Measurements from ENCODE around the gene COL15A1. TPM values are rescaled to one million over a fixed set of nuclear protein-coding genes. Genes with fewer than 3 reads are reported as not detected.

Gene COL15A1
- total RNA-seq, 4 donors from 2014 or later = 8.0 to 15.2 (median 12.8) TPM

GRCh38 chr9:98950262-98950661 lies 6.6 kb downstream of the COL15A1 start:
- no peaks in the 10 kb centered on the region for H3K36me3 ChIP-seq
- H3K9me3 ChIP-seq = no peaks in the 10 kb centered on the region
- no peak overlapping the region for H3K4me3 ChIP-seq (replicated peaks in 1 of 3)
- WGBS, 2 donors = 98 to 100% methylated on average over 1 of the region's 1 CpG
- intact Hi-C loops (cut with DNase I) = no loop called here
- H3K4me1 ChIP-seq = no peaks in the 10 kb centered on the region
- H3K27me3 ChIP-seq = no peaks in the 10 kb centered on the region
- no peak for DNase-seq
- H3K27ac ChIP-seq = no peak overlapping the region
- TF ChIP-seq POLR2A (IDR thresholded peaks at IDR 0.05) (no peak), CTCF (IDR thresholded peaks at IDR 0.05) (no peak)

GRCh38 chr9:98951967-98952366 lies 8.3 kb downstream of the COL15A1 start:
- no peak overlapping the region for H3K4me3 ChIP-seq (replicated peaks in 1 of 3)
- no peak for DNase-seq
- H3K27ac ChIP-seq = no peak overlapping the region
- H3K4me1 ChIP-seq = no peaks in the 10 kb centered on the region
- no peaks in the 10 kb centered on the region for H3K27me3 ChIP-seq
- no peaks in the 10 kb centered on the region for H3K36me3 ChIP-seq
- TF ChIP-seq CTCF (IDR thresholded peaks at IDR 0.05) = no peak
- no peak for TF ChIP-seq POLR2A (IDR thresholded peaks at IDR 0.05)
- WGBS, 2 donors = 89 to 91% methylated on average over 1 of the region's 1 CpG
- intact Hi-C loops (cut with DNase I) = no loop called here
- H3K9me3 ChIP-seq = no peaks in the 10 kb centered on the region

- H3K4me1 ChIP-seq = no peaks in the 10 kb centered on the region
- TF ChIP-seq POLR2A (IDR thresholded peaks at IDR 0.05) (no peak), CTCF (IDR thresholded peaks at IDR 0.05) (no peak)
- intact Hi-C loops (cut with DNase I) = no loop called here
- H3K4me3 ChIP-seq (replicated peaks in 1 of 3) = no peak overlapping the region
- DNase-seq = no peak
- peak overlapping the region in 1 of 3 donors; percentile 30 for H3K27ac ChIP-seq
- H3K27me3 ChIP-seq = no peaks in the 10 kb centered on the region
- H3K9me3 ChIP-seq = no peaks in the 10 kb centered on the region
- 86 to 88% methylated on average over 2 of the region's 2 CpGs for WGBS, 2 donors
- no peaks in the 10 kb centered on the region for H3K36me3 ChIP-seq
Measured at GRCh38 chr9:98953581-98954243, 10.0 kb downstream of the COL15A1 start.

GRCh38 chr9:98954244-98954610 lies 10.5 kb downstream of the COL15A1 start:
- Histone ChIP-seq H3K9me3 (no peaks in the 10 kb centered on the region), H3K36me3 (no peaks in the 10 kb centered on the region), H3K27ac (no peak overlapping the region), H3K27me3 (no peaks in the 10 kb centered on the region), H3K4me3 (replicated peaks in 1 of 3) (no peak overlapping the region), H3K4me1 (no peaks in the 10 kb centered on the region)
- 89 to 92% methylated on average over 2 of the region's 2 CpGs for WGBS, 2 donors
- TF ChIP-seq CTCF (IDR thresholded peaks at IDR 0.05) = no peak
- no peak for TF ChIP-seq POLR2A (IDR thresholded peaks at IDR 0.05)
- intact Hi-C loops (cut with DNase I) = no loop called here
- DNase-seq = no peak

GRCh38 chr9:98955259-98955658 lies 11.6 kb downstream of the COL15A1 start:
- Histone ChIP-seq H3K27ac (no peak overlapping the region), H3K27me3 (no peaks in the 10 kb centered on the region), H3K4me1 (no peaks in the 10 kb centered on the region), H3K36me3 (no peaks in the 10 kb centered on the region), H3K9me3 (no peaks in the 10 kb centered on the region), H3K4me3 (replicated peaks in 1 of 3) (no peak overlapping the region)
- no peak for TF ChIP-seq POLR2A (IDR thresholded peaks at IDR 0.05)
- TF ChIP-seq CTCF (IDR thresholded peaks at IDR 0.05) = no peak
- WGBS, 2 donors = 90 to 96% methylated on average over 3 of the region's 3 CpGs
- intact Hi-C loops (cut with DNase I) = no loop called here
- no peak for DNase-seq
